Pancreas (tissue), 10 donors: ENCODE measurements around the gene CCL13. TPM values are rescaled to one million over a fixed set of nuclear protein-coding genes. Genes with fewer than 3 reads are reported as not detected.

Experiments
- ATAC-seq, 4 donors: fragments of 200-7000 bp; cut with Tn5 transposase; one replicate each; pipeline versions ENCODE4 v1.8.0 to v1.9.1; 2020; ENCODE audit warnings: mild to moderate bottlenecking in 4 of 4, moderate library complexity in 4 of 4
- DNase-seq, 6 donors: peaks; one replicate each; pipeline ENCODE4 v3.0.0-alpha.2; 2020
- FAIRE-seq: peaks from 2 replicates; lab custom pipeline; 2012; peaks lifted over from hg19 to GRCh38; lab: Jason Lieb, UNC
- H3K27ac ChIP-seq, 4 donors: fragments of 200-600 bp; sonication (generic); 1 replicate in 3 of 4; 2 replicates in 1 of 4; pipeline versions ENCODE4 v1.5.0 to v1.8.0; 2020
- H3K27me3 ChIP-seq, 4 donors: fragments of 200-600 bp; one replicate each; pipeline ENCODE4 v1.8.0; 2021
- H3K36me3 ChIP-seq, 3 donors: fragments of 200-600 bp; sonication (generic) in 1 of 3; one replicate each; pipeline versions ENCODE4 v1.5.0 to v1.8.0; 2020 to 2021
- H3K4me1 ChIP-seq, 3 donors: fragments of 200-600 bp; one replicate each; pipeline ENCODE4 v1.8.0; 2021
- H3K4me3 ChIP-seq, 4 donors: fragments of 200-600 bp; sonication (generic) in 2 of 4; one replicate each; pipeline versions ENCODE4 v1.5.0 to v1.8.0; 2020 to 2021
- H3K9me3 ChIP-seq, 4 donors: fragments of 200-600 bp; one replicate each; pipeline ENCODE4 v1.8.0; 2021
- WGBS, 2 donors: extraction: QIAGEN DNeasy Blood & Tissue Kit; methylation state at CpG; one replicate each; pipeline ENCODE4 v1.1.7; 2013; 5-methylcytosine and 5-hydroxymethylcytosine counted together
- intact Hi-C, 3 donors: fragments of 100-400 bp; cut with DNase I; formaldehyde crosslinking; loops; one replicate each; pipeline versions ENCODE4 v1.11.1 to v1.14.2; 2022
- polyA plus RNA-seq, 2 donors: library from polyadenylated mRNA; stranded (reverse); fragments of 200-250 nt; gene quantifications; one replicate each; pipeline ENCODE4 v1.2.3, GENCODE V29; 2013
- total RNA-seq, 6 donors: library from RNA; stranded (reverse); fragmentation: NEBNext Ultra II Directional in 4 of 6; extraction: Animal tissue kit (Norgen Biotek cat#: 25700) in 4 of 6; gene quantifications; one replicate each; pipeline versions ENCODE4 v1.2.1 to v1.2.4, GENCODE V29; 2021 to 2023
- TF ChIP-seq, protein P1 (sequence below), 4 donors: fragments of 200-600 bp; sonication (generic) in 3 of 4; IDR thresholded peaks; one replicate each; pipeline versions ENCODE4 v1.5.0 to v1.8.0; 2021; ENCODE audit warnings: antibody characterized with exemption in 4 of 4
- donor health status: healthy with polysubstance abuse.
- donor health status: DM: no; HTN: no; CAD: no; lungs with moderate emphysema.
- donor health status: DM: no; HTN: no; CAD: no.
- donor health status: control.
- donor health status: control.
- donor health status: Bipolar disorder and iron deficiency.
- donor health status: DM: yes; HTN: yes; CAD: no.
- donor health status: DM: no; HTN: no; CAD: no.
- donor health status: DM: no; HTN: no; CAD: no.
- donor health status: DM: yes; HTN: yes; CAD: no.

Gene CCL13
- total and polyA plus RNA-seq, 8 donors = 0.31 to 1.2 (median 0.84) TPM; not detected in 3

DNA sequence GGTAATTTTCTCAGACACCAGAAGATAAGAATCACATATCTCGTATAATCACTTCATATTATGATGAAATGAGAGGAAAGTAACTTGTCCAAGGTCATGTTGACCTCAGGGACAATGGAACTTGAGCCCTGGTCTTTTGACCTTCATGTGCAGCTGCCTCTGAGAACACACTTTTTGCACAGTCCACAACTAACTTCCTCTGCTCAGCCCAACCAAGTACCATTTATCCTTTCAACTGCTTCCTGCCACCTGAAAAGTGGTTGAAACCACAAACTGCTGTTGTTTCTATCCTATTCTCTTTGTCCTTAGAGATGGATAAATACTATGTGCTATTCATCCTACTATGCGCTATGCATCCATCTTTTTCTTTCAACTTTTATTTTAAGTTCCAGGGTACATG lies 9.1 kb downstream of the CCL13 start:
- DNase-seq (no peak), FAIRE-seq (no peak), ATAC-seq (no peak)
- 35 to 44% methylated on average over 2 of the region's 2 CpGs for WGBS, 2 donors
- Histone ChIP-seq H3K4me3 (no peak overlapping the region), H3K36me3 (no peaks in the 10 kb centered on the region), H3K4me1 (no peaks in the 10 kb centered on the region), H3K9me3 (no peaks in the 10 kb centered on the region), H3K27me3 (no peaks in the 10 kb centered on the region), H3K27ac (no peak overlapping the region)
- intact Hi-C loops = loop anchor here in 1 of 3 donors (10.0 kb wide), 1 partner anchor 161 kb away; no protein-coding TSS in a partner anchor
- TF ChIP-seq, protein P1, sequence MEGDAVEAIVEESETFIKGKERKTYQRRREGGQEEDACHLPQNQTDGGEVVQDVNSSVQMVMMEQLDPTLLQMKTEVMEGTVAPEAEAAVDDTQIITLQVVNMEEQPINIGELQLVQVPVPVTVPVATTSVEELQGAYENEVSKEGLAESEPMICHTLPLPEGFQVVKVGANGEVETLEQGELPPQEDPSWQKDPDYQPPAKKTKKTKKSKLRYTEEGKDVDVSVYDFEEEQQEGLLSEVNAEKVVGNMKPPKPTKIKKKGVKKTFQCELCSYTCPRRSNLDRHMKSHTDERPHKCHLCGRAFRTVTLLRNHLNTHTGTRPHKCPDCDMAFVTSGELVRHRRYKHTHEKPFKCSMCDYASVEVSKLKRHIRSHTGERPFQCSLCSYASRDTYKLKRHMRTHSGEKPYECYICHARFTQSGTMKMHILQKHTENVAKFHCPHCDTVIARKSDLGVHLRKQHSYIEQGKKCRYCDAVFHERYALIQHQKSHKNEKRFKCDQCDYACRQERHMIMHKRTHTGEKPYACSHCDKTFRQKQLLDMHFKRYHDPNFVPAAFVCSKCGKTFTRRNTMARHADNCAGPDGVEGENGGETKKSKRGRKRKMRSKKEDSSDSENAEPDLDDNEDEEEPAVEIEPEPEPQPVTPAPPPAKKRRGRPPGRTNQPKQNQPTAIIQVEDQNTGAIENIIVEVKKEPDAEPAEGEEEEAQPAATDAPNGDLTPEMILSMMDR (IDR thresholded peaks at IDR 0.05) = no peak

DNA sequence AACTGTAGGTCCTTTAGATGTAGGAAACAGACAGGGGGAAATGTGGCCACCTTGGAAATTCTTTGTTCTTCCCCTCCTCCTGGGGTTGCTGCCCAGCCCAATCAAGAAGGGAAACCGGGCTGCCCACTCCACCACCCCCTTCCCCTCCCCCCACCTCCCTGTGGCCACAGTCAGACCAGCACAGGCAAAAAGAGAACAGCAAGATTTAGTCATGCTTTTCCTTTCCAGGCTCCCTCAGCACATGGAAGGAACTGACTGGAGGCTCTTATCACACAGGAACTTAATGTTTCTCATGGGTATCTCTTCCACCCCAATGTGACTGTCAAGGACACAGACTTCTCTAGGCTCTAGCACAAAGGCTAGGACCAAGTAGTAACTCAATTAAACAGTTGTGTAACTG lies 9.7 kb downstream of the CCL13 start:
- H3K27me3 ChIP-seq = no peaks in the 10 kb centered on the region
- H3K4me3 ChIP-seq = no peak overlapping the region
- no peaks in the 10 kb centered on the region for H3K4me1 ChIP-seq
- no peaks in the 10 kb centered on the region for H3K9me3 ChIP-seq
- TF ChIP-seq, protein P1 (IDR thresholded peaks at IDR 0.05) = no peak
- ATAC-seq = no peak
- no peak for DNase-seq
- no peak for FAIRE-seq
- intact Hi-C loops = loop anchor here in 1 of 3 donors (10.0 kb wide), 1 partner anchor 161 kb away; no protein-coding TSS in a partner anchor
- no peak overlapping the region for H3K27ac ChIP-seq
- H3K36me3 ChIP-seq = no peaks in the 10 kb centered on the region
- WGBS, 2 donors = 0 to 12% methylated on average over 1 of the region's 1 CpG

DNA sequence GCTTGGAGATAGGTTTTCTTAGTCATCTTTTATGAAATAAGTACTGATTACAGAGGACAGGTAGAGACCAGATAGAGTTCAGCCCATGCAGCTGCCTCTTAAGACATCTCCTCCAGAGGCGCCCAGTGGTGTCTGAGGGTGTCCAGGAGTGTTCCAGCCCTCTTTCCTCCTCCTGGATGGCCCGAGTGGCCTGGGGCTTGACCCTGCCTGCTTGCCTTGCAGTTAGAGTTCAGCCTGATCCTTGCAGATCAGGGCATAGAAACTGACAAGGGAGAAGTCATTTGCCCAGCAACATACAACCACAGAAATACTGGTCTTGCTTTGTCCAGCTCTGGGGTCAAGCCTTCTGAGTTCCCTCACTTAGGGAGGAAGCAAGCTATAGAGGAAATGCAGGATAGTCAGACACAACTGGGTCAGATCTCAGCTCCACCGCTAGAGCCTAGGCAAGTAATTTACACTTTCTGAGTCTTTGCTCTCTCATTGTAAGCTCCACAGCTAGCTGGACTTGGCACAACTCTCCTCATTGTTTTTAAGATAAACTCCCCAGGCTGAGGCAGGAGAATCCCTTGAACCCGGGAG lies 10.3 kb downstream of the CCL13 start:
- DNase-seq (peak in 1 of 6 donors; percentile 12), FAIRE-seq (no peak), ATAC-seq (peak in 1 of 4 donors; percentile 66)
- TF ChIP-seq, protein P1 (IDR thresholded peaks at IDR 0.05) = no peak
- intact Hi-C loops = loop anchor here in 1 of 3 donors (10.0 kb wide), 1 partner anchor 162 kb away; no protein-coding TSS in a partner anchor
- H3K4me1 ChIP-seq = no peaks in the 10 kb centered on the region
- H3K36me3 ChIP-seq = no peaks in the 10 kb centered on the region
- no peak overlapping the region for H3K4me3 ChIP-seq
- H3K9me3 ChIP-seq = no peaks in the 10 kb centered on the region
- H3K27me3 ChIP-seq = no peaks in the 10 kb centered on the region
- no peak overlapping the region for H3K27ac ChIP-seq
- WGBS, 2 donors = 42 to 46% methylated on average over 4 of the region's 4 CpGs

DNA sequence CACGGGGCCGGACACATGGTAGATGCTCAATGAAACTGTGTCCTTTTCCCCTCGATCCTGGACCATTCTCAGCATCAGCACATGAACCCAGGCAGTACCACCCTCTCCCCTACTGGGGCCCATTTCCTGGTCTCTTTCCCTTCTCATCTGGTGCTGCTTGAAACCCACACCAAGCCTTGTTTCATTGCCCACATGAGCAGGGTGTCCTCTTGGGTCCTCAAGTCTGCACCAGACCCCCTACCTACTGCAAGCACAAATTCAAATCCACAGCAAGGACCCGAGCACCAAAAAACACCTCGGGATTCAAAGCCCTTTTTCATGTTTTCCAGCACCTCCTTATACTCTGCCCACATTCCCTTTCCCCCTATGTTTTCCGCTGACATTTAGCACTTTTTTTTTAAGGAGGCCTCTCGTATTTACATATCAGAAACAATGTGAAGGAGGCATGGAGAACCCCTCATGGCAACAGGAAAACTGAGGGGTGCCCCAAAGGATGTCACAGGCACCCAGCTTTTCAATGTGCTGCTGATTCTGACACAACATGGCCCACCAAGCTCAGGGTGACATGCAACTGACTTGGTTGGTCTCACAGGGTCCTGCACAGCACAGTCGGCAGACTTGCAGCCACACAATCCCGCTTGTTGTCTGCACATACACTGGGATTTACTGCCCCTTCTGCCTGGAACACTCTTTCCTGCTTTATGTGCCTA lies 11.4 kb downstream of the CCL13 start:
- no peak overlapping the region for H3K27ac ChIP-seq
- peak in 1 of 6 donors; percentile 3 for DNase-seq
- no peak for FAIRE-seq
- no peak for ATAC-seq
- H3K27me3 ChIP-seq = no peaks in the 10 kb centered on the region
- H3K4me1 ChIP-seq = no peaks in the 10 kb centered on the region
- WGBS, 2 donors = 43 to 57% methylated on average over 9 of the region's 9 CpGs
- H3K9me3 ChIP-seq = no peaks in the 10 kb centered on the region
- H3K4me3 ChIP-seq = no peak overlapping the region
- intact Hi-C loops = loop anchor here in 1 of 3 donors (10.0 kb wide), 1 partner anchor 163 kb away; no protein-coding TSS in a partner anchor
- TF ChIP-seq, protein P1 (IDR thresholded peaks at IDR 0.05) = no peak
- no peaks in the 10 kb centered on the region for H3K36me3 ChIP-seq
